Measurements from ENCODE around the gene LCA5.

GRCh38 chr6:79467716-79468115 is 69.5 kb downstream of the LCA5 start:
- TF ChIP-seq CTCF (IDR thresholded peaks at IDR 0.05): no peak
- no peak for TF ChIP-seq SIN3A (IDR thresholded peaks at IDR 0.05; ENCODE audit: borderline replicate concordance, insufficient read depth, low read depth, low read length)
